Ovary (tissue), 3 donors: ENCODE data around the gene RGS7.

Source experiments
- CTCF ChIP-seq, 3 donors: fragments of 450-650 bp in 2 of 3; fragments of 200-600 bp in 1 of 3; IDR thresholded peaks; one replicate each; pipeline versions ENCODE4 v1.5.1 to v1.8.0; 2016 to 2022; ENCODE audit warnings: antibody characterized with exemption in 3 of 3, mild to moderate bottlenecking in 1 of 3
- EP300 ChIP-seq: sonication (generic); formaldehyde crosslinking; IDR thresholded peaks from one replicate; pipeline ENCODE4 v1.6.1; 2017; ENCODE audit warnings: antibody characterized with exemption
- POLR2A ChIP-seq: fragments of 450-650 bp; IDR thresholded peaks from one replicate; pipeline ENCODE4 v1.6.1; 2017; ENCODE audit warnings: antibody characterized with exemption, mild to moderate bottlenecking, moderate library complexity
- donor health status: DM: no; HTN: no; CAD: no.

GRCh38 chr1:241272828-241273227 is 84.2 kb downstream of the RGS7 start:
- TF ChIP-seq POLR2A (no peak), CTCF (IDR thresholded peaks at IDR 0.05) (no peak), EP300 (no peak)
